Breast epithelium (tissue), 3 donors: ENCODE measurements around the gene ZSWIM4.
"Not testable (repeated sequence)": the region's sequence is repeated elsewhere in the genome, so short reads cannot be mapped to it uniquely, and the experiment has no call there.

Source experiments
- CTCF ChIP-seq, 3 donors: fragments of 450-650 bp; IDR thresholded peaks; one replicate each; pipeline ENCODE4 v1.5.1; 2016 to 2017; ENCODE audit warnings: antibody characterized with exemption in 3 of 3, mild to moderate bottlenecking in 3 of 3, moderate library complexity in 3 of 3
- POLR2A ChIP-seq: fragments of 450-650 bp; IDR thresholded peaks from one replicate; pipeline ENCODE4 v1.6.1; 2016; ENCODE audit warnings: antibody characterized with exemption, mild to moderate bottlenecking, moderate library complexity
- POLR2AphosphoS5 ChIP-seq, 3 donors: sonication (generic); formaldehyde crosslinking; IDR thresholded peaks; one replicate each; pipeline ENCODE4 v1.6.1; 2017; ENCODE audit warnings: antibody characterized with exemption in 3 of 3

GRCh38 chr19:13753622-13754021 is 41.6 kb upstream of the ZSWIM4 start:
- not testable (repeated sequence) for TF ChIP-seq CTCF (IDR thresholded peaks at IDR 0.05); POLR2A; POLR2AphosphoS5 (IDR thresholded peaks at IDR 0.05)
